CD8-positive, alpha-beta memory T cell (primary cell): Measurements from ENCODE around the gene TMEM184B. TPM values are rescaled to one million over a fixed set of nuclear protein-coding genes. Genes with fewer than 3 reads are reported as not detected.
A peak's percentile ranks its signal among the peaks of the same experiment; 100 is the strongest.

Source experiments
- CTCF ChIA-PET: fragments of 350-600 bp; sonication (Branson Sonifier 250); formaldehyde crosslinking; loops from one replicate; lab custom pipeline; 2021; ENCODE audit warnings: antibody characterized with exemption; lab: Charles Lee
- POLR2A ChIA-PET: fragments of 350-600 bp; sonication (Branson Sonifier 250); formaldehyde crosslinking; loops from one replicate; lab custom pipeline; 2021; ENCODE audit warnings: antibody characterized with exemption; lab: Charles Lee
- DNase-seq, 5 donors: peaks; one replicate each; pipeline versions ENCODE4 v3.0.0 to v3.0.0-alpha.2; 2020 to 2022; ENCODE audit warnings: mixed read lengths in 1 of 5
- H3K27ac ChIP-seq: one replicate; pipeline ENCODE4 v1.7.0; 2013; ENCODE audit warnings: low read depth, mild to moderate bottlenecking, low read length, moderate library complexity
- H3K27me3 ChIP-seq: 2 replicates; pipeline ENCODE4 v1.7.0; 2013; ENCODE audit warnings: low read length, mild to moderate bottlenecking; ENCODE audit not compliant: insufficient read depth, poor library complexity, severe bottlenecking
- H3K36me3 ChIP-seq: 2 replicates; pipeline ENCODE4 v1.7.0; 2013; ENCODE audit warnings: mild to moderate bottlenecking, low read length, moderate library complexity; ENCODE audit not compliant: insufficient read depth
- H3K4me1 ChIP-seq: 2 replicates; pipeline ENCODE4 v1.7.0; 2013; ENCODE audit warnings: mild to moderate bottlenecking, low read length, moderate library complexity; ENCODE audit not compliant: insufficient read depth
- H3K4me3 ChIP-seq: 2 replicates; pipeline ENCODE4 v1.7.0; 2013; ENCODE audit warnings: mild to moderate bottlenecking, low read length
- H3K9me3 ChIP-seq: 2 replicates; pipeline ENCODE4 v1.7.0; 2013; ENCODE audit warnings: mild to moderate bottlenecking, low read length
- H3K27ac Mint-ChIP-seq, 8 donors: one replicate each; pipeline ENCODE4 v1.8.0; 2020 to 2021; ENCODE audit warnings: mixed read lengths in 8 of 8, mild to moderate bottlenecking in 6 of 8, inconsistent platforms in 3 of 8, moderate library complexity in 3 of 8
- H3K27me3 Mint-ChIP-seq, 2 donors: one replicate each; pipeline ENCODE4 v1.8.0; 2020 to 2021; ENCODE audit warnings: mixed read lengths in 2 of 2, mild to moderate bottlenecking in 1 of 2, moderate library complexity in 1 of 2
- H3K36me3 Mint-ChIP-seq, 3 donors: one replicate each; pipeline ENCODE4 v1.8.0; 2020 to 2021; ENCODE audit warnings: mixed read lengths in 3 of 3, inconsistent platforms in 1 of 3, mild to moderate bottlenecking in 1 of 3
- H3K4me1 Mint-ChIP-seq, 3 donors: one replicate each; pipeline ENCODE4 v1.8.0; 2020 to 2021; ENCODE audit warnings: mixed read lengths in 3 of 3, inconsistent platforms in 1 of 3, mild to moderate bottlenecking in 1 of 3
- H3K4me3 Mint-ChIP-seq, 7 donors: one replicate each; pipeline ENCODE4 v1.8.0; 2020 to 2021; ENCODE audit warnings: mixed read lengths in 7 of 7, mild to moderate bottlenecking in 6 of 7, moderate library complexity in 4 of 7, inconsistent platforms in 2 of 7
- H3K9me3 Mint-ChIP-seq, 5 donors: one replicate each; pipeline ENCODE4 v1.8.0; 2020 to 2022; ENCODE audit warnings: mixed read lengths in 5 of 5, mild to moderate bottlenecking in 3 of 5, moderate library complexity in 2 of 5, inconsistent platforms in 1 of 5
- polyA plus RNA-seq: library from polyadenylated mRNA; unstranded; fragments of 300-500 nt; fragmentation: Illumina TruSeq; gene quantifications from one replicate; pipeline ENCODE4 v1.2.3, GENCODE V29; 2021
- total RNA-seq, 2 experiments: library from RNA; stranded (reverse); gene quantifications; one replicate each; pipeline ENCODE4 v1.2.3, GENCODE V29; 2021

TMEM184B gene
- total and polyA plus RNA-seq, 3 experiments from 2014 or later = 23.4 to 31.7 (median 29.0) TPM

- Histone ChIP-seq H3K4me1 (no peaks in the 10 kb centered on the region), H3K9me3 (no peaks in the 10 kb centered on the region), H3K27me3 (no peaks in the 10 kb centered on the region), H3K4me3 (no peak overlapping the region), H3K36me3 (peaks cover 23% of the 10 kb centered on the region), H3K27ac (no peak overlapping the region)
- CTCF ChIA-PET = no interaction called here
- H3K27me3 Mint-ChIP-seq = no peaks in the 10 kb centered on the region
- no peak for DNase-seq
- peak overlapping the region in 1 of 8 donors; percentile 38 for H3K27ac Mint-ChIP-seq
- H3K36me3 Mint-ChIP-seq = peaks cover 0 to 73% (median 3%) of the 10 kb centered on the region in 3 donors
- H3K4me1 Mint-ChIP-seq = no peaks in the 10 kb centered on the region
- POLR2A ChIA-PET = no interaction called here
- H3K4me3 Mint-ChIP-seq = no peak overlapping the region
- H3K9me3 Mint-ChIP-seq = no peaks in the 10 kb centered on the region
Observed at GRCh38 chr22:38295339-38295738, 22.5 kb upstream of the TMEM184B start.

GRCh38 chr22:38294193-38294592 lies 21.4 kb upstream of the TMEM184B start:
- no peaks in the 10 kb centered on the region for H3K4me1 ChIP-seq
- no peak for DNase-seq
- ChIA-PET CTCF (no interaction called here), POLR2A (no interaction called here)
- H3K27me3 ChIP-seq = no peaks in the 10 kb centered on the region
- no peak overlapping the region for H3K27ac ChIP-seq
- H3K4me1 Mint-ChIP-seq = no peaks in the 10 kb centered on the region
- H3K9me3 ChIP-seq = no peaks in the 10 kb centered on the region
- H3K27me3 Mint-ChIP-seq = no peaks in the 10 kb centered on the region
- no peak overlapping the region for H3K4me3 Mint-ChIP-seq
- no peak overlapping the region for H3K27ac Mint-ChIP-seq
- H3K36me3 ChIP-seq = peaks cover 19% of the 10 kb centered on the region
- peaks cover 0 to 62% (median 3%) of the 10 kb centered on the region in 3 donors for H3K36me3 Mint-ChIP-seq
- H3K9me3 Mint-ChIP-seq = no peaks in the 10 kb centered on the region
- no peak overlapping the region for H3K4me3 ChIP-seq

DNA sequence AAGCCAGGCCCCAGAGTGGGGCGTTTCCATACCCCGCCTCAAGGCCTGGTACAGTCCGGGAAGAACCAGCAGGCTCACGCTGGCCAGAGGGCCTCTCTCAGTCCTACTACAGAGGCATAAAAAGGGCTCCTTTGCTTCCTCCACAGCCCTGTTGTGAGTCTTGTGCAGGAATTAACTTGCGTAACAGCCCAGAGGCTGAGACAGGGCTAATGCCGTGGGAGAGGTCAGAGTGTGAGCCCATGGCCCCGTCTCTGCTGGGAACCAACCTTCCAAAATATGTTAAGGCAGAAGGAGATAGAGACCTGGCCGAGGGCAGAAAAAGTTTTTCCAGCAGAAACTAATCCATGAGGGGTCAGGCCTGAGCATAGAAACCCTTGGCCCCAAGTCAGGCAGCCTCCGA lies 19.9 kb upstream of the TMEM184B start:
- POLR2A ChIA-PET = no interaction called here
- no peaks in the 10 kb centered on the region for H3K27me3 Mint-ChIP-seq
- H3K27ac Mint-ChIP-seq = peak overlapping the region in 1 of 8 donors; percentile 42
- no peaks in the 10 kb centered on the region for H3K9me3 Mint-ChIP-seq
- Histone ChIP-seq H3K4me3 (no peak overlapping the region), H3K27ac (no peak overlapping the region), H3K36me3 (peaks cover 10% of the 10 kb centered on the region), H3K4me1 (no peaks in the 10 kb centered on the region), H3K9me3 (no peaks in the 10 kb centered on the region), H3K27me3 (no peaks in the 10 kb centered on the region)
- no peak for DNase-seq
- H3K4me1 Mint-ChIP-seq = no peaks in the 10 kb centered on the region
- CTCF ChIA-PET = no interaction called here
- peak overlapping the region in 1 of 7 donors; percentile 61 for H3K4me3 Mint-ChIP-seq
- H3K36me3 Mint-ChIP-seq = peaks cover 0 to 54% (median 2%) of the 10 kb centered on the region in 3 donors

- H3K36me3 Mint-ChIP-seq = peaks cover 0 to 42% (median 2%) of the 10 kb centered on the region in 3 donors
- no peaks in the 10 kb centered on the region for H3K4me1 ChIP-seq
- POLR2A ChIA-PET = no interaction called here
Observed at GRCh38 chr22:38291201-38291777, 18.5 kb upstream of the TMEM184B start.

DNA sequence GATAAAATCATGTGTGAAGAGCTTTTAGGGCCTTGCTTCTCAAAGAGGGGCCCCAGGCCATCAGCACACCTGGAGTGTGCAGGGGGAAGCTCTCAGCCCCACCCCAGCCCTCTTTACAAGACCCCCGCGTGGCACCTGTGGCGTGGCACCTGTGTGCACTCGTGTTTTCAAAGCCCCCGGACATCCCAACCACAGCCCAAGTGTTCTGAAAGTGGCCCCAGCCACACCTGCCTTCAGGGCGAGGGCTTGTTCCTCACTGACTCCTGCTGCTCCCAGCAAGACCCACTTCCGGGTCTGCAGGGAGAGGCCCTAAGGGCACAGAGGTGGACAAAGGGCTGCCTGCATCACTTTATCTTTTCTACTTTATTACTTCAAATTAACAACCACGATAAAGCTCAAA lies 17.5 kb upstream of the TMEM184B start:
- peak overlapping the region in 1 of 8 donors; percentile 23 for H3K27ac Mint-ChIP-seq
- Histone ChIP-seq H3K36me3 (no peaks in the 10 kb centered on the region), H3K27ac (no peak overlapping the region), H3K4me1 (no peaks in the 10 kb centered on the region), H3K27me3 (no peaks in the 10 kb centered on the region), H3K4me3 (no peak overlapping the region), H3K9me3 (no peaks in the 10 kb centered on the region)
- H3K27me3 Mint-ChIP-seq = no peaks in the 10 kb centered on the region
- POLR2A ChIA-PET = no interaction called here
- peaks cover 0 to 34% (median 2%) of the 10 kb centered on the region in 3 donors for H3K36me3 Mint-ChIP-seq
- H3K4me3 Mint-ChIP-seq = no peak overlapping the region
- H3K4me1 Mint-ChIP-seq = no peaks in the 10 kb centered on the region
- no peak for DNase-seq
- CTCF ChIA-PET = interaction anchor here (0.7 kb wide), 1 partner anchor 24 kb away, joined by 3 read pairs; no protein-coding TSS in a partner anchor
- H3K9me3 Mint-ChIP-seq = no peaks in the 10 kb centered on the region

More at GRCh38 chr22:38291201-38291777, 18.5 kb upstream of the TMEM184B start:
- H3K4me3 Mint-ChIP-seq = no peak overlapping the region
- Histone ChIP-seq H3K9me3 (no peaks in the 10 kb centered on the region), H3K36me3 (peaks cover 4% of the 10 kb centered on the region), H3K4me3 (no peak overlapping the region), H3K27ac (no peak overlapping the region), H3K27me3 (no peaks in the 10 kb centered on the region)
- CTCF ChIA-PET = interaction anchor here (0.7 kb wide), 1 partner anchor 25 kb away, joined by 3 read pairs; no protein-coding TSS in a partner anchor
- no peaks in the 10 kb centered on the region for H3K27me3 Mint-ChIP-seq
- H3K9me3 Mint-ChIP-seq = no peaks in the 10 kb centered on the region
- peak overlapping the region in 2 of 8 donors; percentile 55 to 93 for H3K27ac Mint-ChIP-seq
- no peaks in the 10 kb centered on the region for H3K4me1 Mint-ChIP-seq
- DNase-seq = no peak

DNA sequence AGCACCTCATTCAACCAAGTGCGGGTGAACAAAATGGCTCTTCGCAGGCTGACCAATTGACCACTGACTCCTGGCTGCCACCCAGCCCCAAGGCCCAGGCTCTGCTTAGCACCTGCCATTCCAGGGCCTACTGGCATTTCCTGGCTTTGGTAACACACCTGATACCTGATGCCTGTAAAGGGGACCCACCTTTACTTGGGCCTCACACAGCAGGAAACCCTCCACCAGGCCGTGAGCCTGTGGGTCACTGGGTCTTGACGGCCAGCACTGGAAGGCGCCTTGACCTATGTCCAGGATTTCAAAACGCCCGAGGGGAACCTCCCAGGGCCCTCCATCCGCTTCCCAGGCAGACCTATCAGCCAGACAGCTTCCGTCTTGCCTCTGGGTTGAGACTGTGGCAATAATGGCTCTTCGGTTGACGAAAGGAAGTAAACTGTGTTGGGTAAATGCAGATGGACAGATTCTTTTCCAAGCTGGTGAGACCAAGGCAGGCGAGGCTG lies 16.8 kb upstream of the TMEM184B start:
- Mint-ChIP-seq H3K27me3 (no peaks in the 10 kb centered on the region), H3K27ac (peak overlapping the region in 2 of 8 donors; percentile 23 to 82), H3K36me3 (peaks cover 0 to 28% (median 0%) of the 10 kb centered on the region in 3 donors), H3K4me1 (no peaks in the 10 kb centered on the region), H3K9me3 (no peaks in the 10 kb centered on the region), H3K4me3 (no peak overlapping the region)
- DNase-seq = no peak
- no peak overlapping the region for H3K4me3 ChIP-seq
- H3K27me3 ChIP-seq = no peaks in the 10 kb centered on the region
- H3K36me3 ChIP-seq = no peaks in the 10 kb centered on the region
- no peak overlapping the region for H3K27ac ChIP-seq
- ChIA-PET POLR2A (no interaction called here), CTCF (no interaction called here)
- no peaks in the 10 kb centered on the region for H3K9me3 ChIP-seq
- no peaks in the 10 kb centered on the region for H3K4me1 ChIP-seq

DNA sequence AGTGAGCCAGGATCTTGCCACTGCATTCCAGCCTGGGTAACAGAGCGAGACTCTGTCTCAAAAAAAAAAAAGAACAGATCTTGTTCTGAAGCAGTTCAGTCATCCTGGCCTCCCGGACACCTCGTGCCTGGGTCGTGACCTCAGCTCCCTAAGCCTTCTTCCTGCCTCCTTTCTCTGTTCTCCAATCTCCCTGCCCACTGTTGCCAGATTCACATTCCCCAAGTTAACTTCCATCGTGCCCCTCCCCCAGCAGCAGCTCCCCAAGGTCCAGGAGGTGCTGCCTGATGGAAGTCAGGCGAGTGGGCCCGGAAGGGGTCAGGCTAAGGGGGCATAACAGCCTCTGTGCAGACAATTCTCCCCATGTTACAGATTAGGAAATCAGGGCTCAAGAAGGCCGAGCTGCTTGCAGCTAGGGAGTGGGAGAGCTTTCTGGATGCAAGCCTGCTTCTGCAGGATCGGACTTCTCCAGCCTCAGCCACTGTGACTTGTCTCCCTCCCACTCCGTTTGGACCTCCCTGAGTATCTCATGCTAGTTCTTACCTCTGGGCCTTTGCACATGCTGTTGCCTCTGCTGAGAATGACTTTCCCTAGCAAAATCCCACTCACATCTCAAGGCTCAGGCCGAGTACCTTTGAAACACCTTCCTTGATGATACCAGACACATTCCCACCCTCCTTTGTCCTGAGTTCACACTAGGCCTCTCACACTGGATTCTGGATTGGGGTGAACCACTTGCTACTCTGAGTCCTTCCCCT lies 14.3 kb upstream of the TMEM184B start:
- ChIA-PET CTCF (no interaction called here), POLR2A (no interaction called here)
- Mint-ChIP-seq H3K4me1 (no peaks in the 10 kb centered on the region), H3K4me3 (no peak overlapping the region), H3K36me3 (peaks cover 0 to 8% (median 2%) of the 10 kb centered on the region in 3 donors), H3K27me3 (no peaks in the 10 kb centered on the region), H3K27ac (peak overlapping the region in 1 of 8 donors; percentile 13), H3K9me3 (no peaks in the 10 kb centered on the region)
- Histone ChIP-seq H3K27me3 (no peaks in the 10 kb centered on the region), H3K9me3 (no peaks in the 10 kb centered on the region), H3K36me3 (no peaks in the 10 kb centered on the region), H3K27ac (no peak overlapping the region), H3K4me1 (no peaks in the 10 kb centered on the region), H3K4me3 (no peak overlapping the region)
- DNase-seq = no peak

GRCh38 chr22:38285018-38285417 lies 12.2 kb upstream of the TMEM184B start:
- Mint-ChIP-seq H3K27me3 (no peaks in the 10 kb centered on the region), H3K27ac (no peak overlapping the region), H3K4me3 (no peak overlapping the region), H3K9me3 (no peaks in the 10 kb centered on the region), H3K4me1 (no peaks in the 10 kb centered on the region), H3K36me3 (peaks cover 0 to 2% (median 2%) of the 10 kb centered on the region in 3 donors)
- CTCF ChIA-PET = interaction anchor here (1.6 kb wide), 1 partner anchor 232 kb away, joined by 3 read pairs; no protein-coding TSS in a partner anchor
- Histone ChIP-seq H3K9me3 (no peaks in the 10 kb centered on the region), H3K4me3 (no peak overlapping the region), H3K36me3 (no peaks in the 10 kb centered on the region), H3K4me1 (no peaks in the 10 kb centered on the region), H3K27ac (no peak overlapping the region), H3K27me3 (no peaks in the 10 kb centered on the region)
- POLR2A ChIA-PET = no interaction called here
- no peak for DNase-seq
